HG03097 (cell line): ENCODE measurements around the gene INPP4A.
A peak's percentile ranks its signal among the peaks of the same experiment; 100 is the strongest.
"Not testable (repeated sequence)": the region's sequence is repeated elsewhere in the genome, so short reads cannot be mapped to it uniquely, and the experiment has no call there.

Experiments used
- ATAC-seq: cut with Tn5 transposase; IDR thresholded peaks from one replicate; pipeline ENCODE4 v1.9.1; 2021; ENCODE audit not compliant: unreplicated experiment, low FRiP score

INPP4A gene

DNA sequence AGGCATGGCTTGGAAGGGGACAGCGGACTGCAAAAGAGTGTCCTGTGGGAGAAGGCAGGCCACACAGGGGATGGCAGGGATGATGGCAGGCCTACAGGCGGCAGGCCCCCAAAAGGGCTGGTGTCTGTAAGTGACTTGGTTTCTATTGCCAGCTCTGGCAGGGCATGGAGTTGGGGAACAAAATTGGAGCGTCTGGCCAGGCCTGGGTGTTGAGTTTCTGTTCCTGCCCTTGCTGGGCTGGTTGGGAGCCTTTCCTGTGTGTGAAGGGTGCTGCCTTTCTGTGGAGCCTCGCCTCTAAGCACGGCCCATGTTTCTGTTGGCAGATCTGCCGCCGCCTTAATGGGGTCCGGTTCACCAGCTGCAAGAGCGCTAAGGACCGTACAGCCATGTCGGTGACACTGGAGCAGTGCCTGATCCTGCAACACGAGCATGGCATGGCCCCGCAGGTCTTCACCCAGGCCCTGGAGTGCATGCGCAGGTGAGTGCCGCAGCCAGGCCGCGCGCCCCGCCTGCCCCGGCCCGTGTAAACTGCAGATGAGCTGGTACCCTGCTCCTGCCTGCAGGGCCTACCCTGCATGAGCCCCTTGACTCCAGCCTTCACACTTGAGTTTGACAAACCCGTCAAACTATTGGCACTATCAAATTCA lies 132.1 kb downstream of the INPP4A start:
- no peak for ATAC-seq

DNA sequence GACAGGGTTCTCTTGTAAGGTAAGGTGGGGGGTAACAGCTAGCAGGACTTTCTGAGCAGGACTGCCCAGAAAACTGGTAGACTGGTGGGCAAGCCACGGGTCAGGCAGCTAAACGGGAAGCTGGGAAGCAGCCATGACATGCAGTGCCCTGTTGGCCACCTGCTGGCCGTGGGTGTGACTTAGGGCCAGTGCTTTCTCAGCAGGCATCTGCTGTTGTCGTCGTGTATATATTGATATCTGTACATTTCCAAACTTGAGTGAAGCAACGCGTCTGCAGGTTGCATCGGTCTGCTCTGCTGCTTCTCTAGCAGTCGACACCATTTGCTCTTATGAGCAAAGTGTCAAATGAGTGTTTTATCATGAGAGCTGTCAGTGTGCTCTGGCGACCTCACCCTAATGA lies 132.7 kb downstream of the INPP4A start:
- ATAC-seq: no peak

GRCh38 chr2:98578231-98578630 lies 133.6 kb downstream of the INPP4A start:
- ATAC-seq: no peak

DNA sequence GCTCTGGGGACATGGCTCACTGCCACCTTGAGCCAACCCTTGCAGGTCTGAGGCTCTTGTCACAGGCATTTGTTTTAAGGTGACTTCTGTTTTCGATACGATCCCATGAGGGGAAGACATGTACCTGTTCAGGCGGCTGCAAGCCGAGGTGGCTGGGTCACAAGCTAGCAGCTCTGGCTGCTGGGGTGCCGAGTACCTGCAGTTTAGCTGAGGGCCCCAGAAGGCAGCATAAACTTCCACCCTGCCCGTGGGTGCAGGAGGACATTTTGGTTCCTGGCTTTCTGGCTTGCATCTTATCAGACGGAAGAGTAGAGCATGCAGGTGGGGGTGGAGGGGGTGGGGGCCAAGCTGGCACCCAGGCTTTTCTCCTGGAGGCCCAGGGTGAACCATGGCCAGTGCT lies 135.3 kb downstream of the INPP4A start:
- no peak for ATAC-seq

GRCh38 chr2:98580656-98581284 lies 136.1 kb downstream of the INPP4A start:
- no peak for ATAC-seq

DNA sequence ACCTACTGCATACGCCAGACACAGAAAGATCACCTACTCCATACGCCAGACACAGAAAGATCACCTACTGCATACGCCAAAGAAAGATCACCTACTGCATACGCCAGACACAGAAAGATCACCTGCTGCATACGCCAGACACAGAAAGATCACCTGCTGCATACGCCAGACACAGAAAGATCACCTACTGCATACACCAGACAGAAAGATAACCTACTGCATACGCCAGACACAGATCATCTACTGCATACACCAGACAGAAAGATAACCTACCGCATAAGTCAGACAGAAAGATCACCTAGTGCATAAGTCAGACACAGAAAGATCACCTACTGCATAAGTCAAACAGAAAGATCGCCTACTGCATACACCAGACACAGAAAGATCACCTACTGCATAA lies 137.9 kb downstream of the INPP4A start:
- ATAC-seq: no peak

DNA sequence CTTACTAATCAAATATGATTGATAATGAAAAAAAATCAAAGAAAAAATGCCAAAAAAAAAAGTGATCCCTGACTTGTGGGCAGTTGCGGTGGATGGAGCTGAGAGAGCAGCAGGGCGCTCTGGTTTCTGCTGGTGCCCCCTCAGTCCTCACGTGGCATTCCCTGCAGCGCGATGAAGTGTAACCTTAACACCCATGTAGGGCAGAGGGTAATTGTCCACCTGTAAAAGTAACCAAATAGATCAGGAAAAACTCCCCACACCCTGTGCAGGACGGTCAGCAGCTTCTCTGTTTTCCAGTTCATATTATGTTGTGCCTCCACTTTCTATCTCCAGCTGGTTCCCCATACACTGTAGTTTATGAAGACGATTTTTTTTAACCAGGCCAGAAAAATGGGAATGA lies 138.6 kb downstream of the INPP4A start:
- no peak for ATAC-seq

GRCh38 chr2:98583816-98584618 lies 139.4 kb downstream of the INPP4A start:
- no peak for ATAC-seq

DNA sequence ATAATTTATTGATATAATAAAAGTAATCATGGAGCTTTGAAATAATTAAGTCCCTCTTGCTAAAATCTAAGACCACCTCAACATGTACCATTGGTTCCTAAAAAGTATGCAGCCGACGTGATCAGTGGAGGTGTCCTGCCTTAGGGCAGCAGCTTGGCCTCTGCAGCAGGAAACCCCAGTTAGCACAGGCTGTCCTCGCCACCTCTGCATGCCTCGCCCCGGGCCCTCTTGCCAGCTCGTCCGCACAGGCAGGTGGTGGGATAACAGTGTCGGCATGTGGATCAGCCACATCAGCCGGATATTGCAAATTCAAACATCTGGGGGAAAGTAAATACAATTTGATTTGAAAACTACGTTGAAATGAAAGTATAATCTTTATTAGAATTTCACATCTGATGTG lies 140.7 kb downstream of the INPP4A start:
- no peak for ATAC-seq

DNA sequence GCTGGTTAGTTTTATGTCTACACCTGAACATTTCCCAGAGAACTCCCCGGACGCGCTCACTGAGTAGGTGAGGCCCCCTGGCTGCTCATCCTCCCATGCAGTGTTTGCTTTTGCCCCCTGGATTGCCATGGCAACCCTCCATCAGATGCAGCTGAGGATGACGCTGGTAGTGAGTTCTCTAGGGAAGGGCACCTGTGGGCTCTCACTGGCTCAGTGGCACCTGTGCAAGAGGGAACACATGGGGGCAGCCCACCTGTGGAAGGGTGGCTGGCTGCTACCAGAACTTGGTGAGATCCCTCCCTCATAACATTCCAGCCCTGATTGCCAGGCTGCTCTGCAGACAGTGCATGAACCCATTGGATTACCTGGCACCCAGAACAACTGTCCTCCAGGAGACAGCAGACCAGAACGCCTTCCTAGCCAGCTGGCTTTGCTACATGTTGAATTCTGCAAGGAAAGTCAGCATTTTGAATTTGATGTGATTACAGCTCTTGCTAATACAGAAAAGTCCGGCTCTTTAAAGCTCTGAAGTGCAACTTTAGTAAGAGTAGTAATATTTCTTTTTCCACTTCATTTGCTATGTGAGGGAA lies 142.0 kb downstream of the INPP4A start:
- no peak for ATAC-seq

DNA sequence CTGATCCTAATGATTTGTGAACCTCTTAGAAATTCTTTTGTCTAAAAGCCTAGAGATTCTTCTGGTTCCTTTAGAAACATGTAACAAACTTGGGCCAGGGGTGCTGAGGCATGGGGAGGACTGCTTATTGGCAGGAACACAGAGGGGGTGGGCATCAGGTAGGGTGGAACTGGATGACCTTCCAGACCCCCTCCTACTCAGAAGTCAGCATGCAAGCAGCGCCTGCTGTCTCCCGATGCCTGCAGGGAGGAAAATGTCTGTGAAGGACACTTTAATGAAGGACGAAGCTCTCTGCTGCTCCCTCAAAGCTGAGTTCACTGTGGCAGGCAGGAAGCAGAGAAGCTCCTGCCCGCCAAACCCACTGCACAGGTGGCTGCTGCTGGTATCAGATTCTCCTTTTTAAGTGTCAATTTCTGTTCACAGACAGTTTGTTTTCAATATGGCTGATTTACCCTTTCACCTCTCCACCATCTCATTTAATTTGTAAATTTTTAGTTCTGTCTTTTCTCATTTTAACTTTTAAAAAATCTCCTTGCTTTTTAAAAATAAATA lies 144.3 kb downstream of the INPP4A start:
- ATAC-seq: no peak

GRCh38 chr2:98589489-98589888 lies 144.8 kb downstream of the INPP4A start:
- no peak for ATAC-seq

- ATAC-seq: no peak
Observed at GRCh38 chr2:98592565-98592964, 147.9 kb downstream of the INPP4A start.

- ATAC-seq: not testable (repeated sequence)
Observed at GRCh38 chr2:98594665-98595064, 150.0 kb downstream of the INPP4A start.

GRCh38 chr2:98598781-98599428 lies 154.2 kb downstream of the INPP4A start:
- ATAC-seq: no peak

GRCh38 chr2:98601532-98602132 lies 157.0 kb downstream of the INPP4A start:
- peak; percentile 48 for ATAC-seq

GRCh38 chr2:98604547-98604946 lies 159.9 kb downstream of the INPP4A start:
- no peak for ATAC-seq

GRCh38 chr2:98605076-98605475 lies 160.4 kb downstream of the INPP4A start:
- no peak for ATAC-seq

- no peak for ATAC-seq
Observed at GRCh38 chr2:98606431-98606830, 161.8 kb downstream of the INPP4A start.

DNA sequence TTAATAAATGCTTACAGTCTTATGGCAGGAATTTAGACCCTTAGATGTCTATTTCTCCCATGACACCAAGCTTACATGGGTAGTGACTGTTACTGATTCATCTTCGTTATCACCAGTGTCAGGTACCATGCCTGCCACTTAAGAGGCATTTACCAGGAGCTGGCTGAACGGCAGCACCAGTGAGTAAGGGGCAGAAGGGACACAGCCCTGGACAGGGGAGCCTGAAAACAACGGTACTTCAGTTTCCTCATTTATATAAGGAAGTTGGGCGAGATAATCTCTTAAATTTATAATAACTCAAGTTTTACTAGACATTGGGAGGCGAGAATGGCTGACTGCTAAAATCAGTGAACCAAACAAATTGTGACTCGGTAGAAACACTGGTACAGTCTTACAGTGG lies 162.4 kb downstream of the INPP4A start:
- ATAC-seq: no peak
